ENCODE measurements around the gene ABCG1.

- TF ChIP-seq, protein P1, sequence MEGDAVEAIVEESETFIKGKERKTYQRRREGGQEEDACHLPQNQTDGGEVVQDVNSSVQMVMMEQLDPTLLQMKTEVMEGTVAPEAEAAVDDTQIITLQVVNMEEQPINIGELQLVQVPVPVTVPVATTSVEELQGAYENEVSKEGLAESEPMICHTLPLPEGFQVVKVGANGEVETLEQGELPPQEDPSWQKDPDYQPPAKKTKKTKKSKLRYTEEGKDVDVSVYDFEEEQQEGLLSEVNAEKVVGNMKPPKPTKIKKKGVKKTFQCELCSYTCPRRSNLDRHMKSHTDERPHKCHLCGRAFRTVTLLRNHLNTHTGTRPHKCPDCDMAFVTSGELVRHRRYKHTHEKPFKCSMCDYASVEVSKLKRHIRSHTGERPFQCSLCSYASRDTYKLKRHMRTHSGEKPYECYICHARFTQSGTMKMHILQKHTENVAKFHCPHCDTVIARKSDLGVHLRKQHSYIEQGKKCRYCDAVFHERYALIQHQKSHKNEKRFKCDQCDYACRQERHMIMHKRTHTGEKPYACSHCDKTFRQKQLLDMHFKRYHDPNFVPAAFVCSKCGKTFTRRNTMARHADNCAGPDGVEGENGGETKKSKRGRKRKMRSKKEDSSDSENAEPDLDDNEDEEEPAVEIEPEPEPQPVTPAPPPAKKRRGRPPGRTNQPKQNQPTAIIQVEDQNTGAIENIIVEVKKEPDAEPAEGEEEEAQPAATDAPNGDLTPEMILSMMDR (IDR thresholded peaks at IDR 0.05; ENCODE audit: low read depth, low read length, missing input control), result no peak
- TF ChIP-seq REST (IDR thresholded peaks at IDR 0.05) (no peak), TAF1 (conservative IDR thresholded peaks at IDR 0.05) (no peak), GABPA (IDR thresholded peaks at IDR 0.05 in 1 of 2, conservative IDR thresholded peaks at IDR 0.05 in 1 of 2) (no peak), JUND (IDR thresholded peaks at IDR 0.05) (no peak), RAD21 (IDR thresholded peaks at IDR 0.05) (no peak), FOXA1 (IDR thresholded peaks at IDR 0.05) (no peak), YY1 (IDR thresholded peaks at IDR 0.05) (no peak)
- TF ChIP-seq, protein P2, sequence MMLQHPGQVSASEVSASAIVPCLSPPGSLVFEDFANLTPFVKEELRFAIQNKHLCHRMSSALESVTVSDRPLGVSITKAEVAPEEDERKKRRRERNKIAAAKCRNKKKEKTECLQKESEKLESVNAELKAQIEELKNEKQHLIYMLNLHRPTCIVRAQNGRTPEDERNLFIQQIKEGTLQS (IDR thresholded peaks at IDR 0.05), result no peak
- TF ChIP-seq, protein P3, sequence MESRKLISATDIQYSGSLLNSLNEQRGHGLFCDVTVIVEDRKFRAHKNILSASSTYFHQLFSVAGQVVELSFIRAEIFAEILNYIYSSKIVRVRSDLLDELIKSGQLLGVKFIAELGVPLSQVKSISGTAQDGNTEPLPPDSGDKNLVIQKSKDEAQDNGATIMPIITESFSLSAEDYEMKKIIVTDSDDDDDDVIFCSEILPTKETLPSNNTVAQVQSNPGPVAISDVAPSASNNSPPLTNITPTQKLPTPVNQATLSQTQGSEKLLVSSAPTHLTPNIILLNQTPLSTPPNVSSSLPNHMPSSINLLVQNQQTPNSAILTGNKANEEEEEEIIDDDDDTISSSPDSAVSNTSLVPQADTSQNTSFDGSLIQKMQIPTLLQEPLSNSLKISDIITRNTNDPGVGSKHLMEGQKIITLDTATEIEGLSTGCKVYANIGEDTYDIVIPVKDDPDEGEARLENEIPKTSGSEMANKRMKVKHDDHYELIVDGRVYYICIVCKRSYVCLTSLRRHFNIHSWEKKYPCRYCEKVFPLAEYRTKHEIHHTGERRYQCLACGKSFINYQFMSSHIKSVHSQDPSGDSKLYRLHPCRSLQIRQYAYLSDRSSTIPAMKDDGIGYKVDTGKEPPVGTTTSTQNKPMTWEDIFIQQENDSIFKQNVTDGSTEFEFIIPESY (IDR thresholded peaks at IDR 0.05), result no peak
These were observed 17.3 kb upstream of the ABCG1 start for GRCh38 chr21:42201615-42202161.

Data from liver (tissue), 3 donors.